Diencephalon (tissue), 1 donor: ENCODE measurements around the gene RAPGEF2. TPM values are rescaled to one million over a fixed set of nuclear protein-coding genes. Genes with fewer than 3 reads are reported as not detected.

Source experiments
- small RNA-seq: library from RNA; depleted of rRNA; stranded (forward); fragments of <200 nt; gene quantifications from one replicate; pipeline ENCODE3, GENCODE V24; 2014
- total RNA-seq: library from RNA; depleted of rRNA; stranded (reverse); fragments of >200 nt; gene quantifications from one replicate; pipeline ENCODE4 v1.2.3, GENCODE V29; 2014

Gene RAPGEF2, protein sequence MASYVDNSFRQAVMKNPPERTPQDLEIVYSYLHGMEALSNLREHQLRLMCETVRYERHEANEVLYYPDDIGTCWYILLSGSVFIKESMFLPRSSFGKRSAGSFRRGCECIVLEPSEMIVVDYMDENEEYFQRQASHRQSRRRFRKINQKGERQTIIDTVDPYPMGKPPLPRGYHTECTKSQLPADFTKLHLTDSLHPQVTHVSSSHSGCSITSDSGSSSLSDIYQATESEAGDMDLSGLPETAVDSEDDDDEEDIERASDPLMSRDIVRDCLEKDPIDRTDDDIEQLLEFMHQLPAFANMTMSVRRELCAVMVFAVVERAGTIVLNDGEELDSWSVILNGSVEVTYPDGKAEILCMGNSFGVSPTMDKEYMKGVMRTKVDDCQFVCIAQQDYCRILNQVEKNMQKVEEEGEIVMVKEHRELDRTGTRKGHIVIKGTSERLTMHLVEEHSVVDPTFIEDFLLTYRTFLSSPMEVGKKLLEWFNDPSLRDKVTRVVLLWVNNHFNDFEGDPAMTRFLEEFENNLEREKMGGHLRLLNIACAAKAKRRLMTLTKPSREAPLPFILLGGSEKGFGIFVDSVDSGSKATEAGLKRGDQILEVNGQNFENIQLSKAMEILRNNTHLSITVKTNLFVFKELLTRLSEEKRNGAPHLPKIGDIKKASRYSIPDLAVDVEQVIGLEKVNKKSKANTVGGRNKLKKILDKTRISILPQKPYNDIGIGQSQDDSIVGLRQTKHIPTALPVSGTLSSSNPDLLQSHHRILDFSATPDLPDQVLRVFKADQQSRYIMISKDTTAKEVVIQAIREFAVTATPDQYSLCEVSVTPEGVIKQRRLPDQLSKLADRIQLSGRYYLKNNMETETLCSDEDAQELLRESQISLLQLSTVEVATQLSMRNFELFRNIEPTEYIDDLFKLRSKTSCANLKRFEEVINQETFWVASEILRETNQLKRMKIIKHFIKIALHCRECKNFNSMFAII (N-terminal part only)
- total RNA-seq, result 162 TPM

DNA sequence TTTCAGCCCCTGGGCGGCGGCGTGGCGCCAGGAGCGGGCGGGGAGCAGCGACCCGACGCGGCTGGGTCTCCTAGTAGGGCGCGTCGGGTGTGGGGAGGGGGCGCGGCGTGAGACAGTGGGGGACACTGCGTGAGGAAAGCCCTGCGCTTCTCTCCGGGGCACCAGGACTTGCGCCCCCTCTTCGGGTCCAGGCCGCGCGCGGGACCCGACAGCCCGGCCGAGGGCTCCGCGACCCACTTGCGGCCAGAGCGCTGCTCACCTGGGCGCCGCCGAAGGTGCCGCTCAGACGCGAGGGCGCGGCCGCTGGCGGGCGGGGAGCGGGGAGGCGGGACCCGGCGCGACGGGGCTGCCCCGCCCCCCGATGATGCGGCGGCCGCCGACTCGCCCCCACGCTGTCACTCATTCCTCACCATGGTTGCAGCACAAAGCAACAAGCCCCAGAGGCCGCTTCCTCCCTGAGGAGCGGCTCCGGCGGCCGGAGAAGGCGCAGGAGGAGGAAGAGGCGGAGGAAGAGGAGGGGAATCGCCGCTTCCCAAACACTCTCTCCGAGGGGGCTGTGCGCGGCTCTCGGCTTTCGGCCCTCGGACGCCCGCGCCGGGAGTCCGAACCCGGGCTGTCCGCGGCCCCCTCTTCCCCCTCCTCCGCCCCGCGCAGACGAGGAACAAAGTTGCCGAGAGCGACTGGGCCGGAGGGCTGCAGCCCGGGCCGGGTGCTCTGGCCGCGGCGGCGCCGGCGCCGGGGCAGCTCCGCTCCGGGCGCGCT lies at the start of gene RAPGEF2:
Gene RAPGEF2, plus strand, starts transcription at position 458 of the 762 bp plus-strand sequence. CDS start 1,084 bp downstream, outside the sequence.

Small RNA genes within 50 kb of the gene (small RNA-seq; reads per million reads assigned to genes)
- not detected for gene AC074344.1
- gene MIR3688-1, result not detected
- not detected for gene RF00019
